NCI-H2171 treated with DMSO at 0.1 percent for 48 hours (cell line): ENCODE data around the gene C1QTNF2.

Experiments used
- DNase-seq: peaks from one replicate; lab custom pipeline; 2025; lab: John Stamatoyannopoulos, UW

Gene C1QTNF2

DNA sequence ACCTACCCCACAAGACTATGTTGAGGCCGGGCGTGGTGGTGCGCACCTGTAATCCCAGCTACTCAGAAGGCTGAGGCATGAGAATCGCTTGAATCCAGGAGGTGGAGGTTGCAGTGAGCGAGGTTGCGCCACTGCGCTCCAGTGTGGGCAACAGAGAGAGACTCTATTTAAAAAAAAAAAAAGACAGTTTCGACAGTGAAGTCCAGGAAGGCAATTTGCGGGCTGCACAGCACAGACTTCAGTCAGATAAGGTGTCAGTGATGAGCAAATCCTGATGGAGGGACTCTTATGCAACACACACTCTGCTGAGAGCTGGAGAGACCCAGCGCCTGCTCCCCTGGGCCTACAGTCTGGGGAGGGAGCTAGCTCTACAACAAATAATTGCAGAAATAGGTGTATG lies 72.2 kb downstream of the C1QTNF2 start:
- peak; percentile 59 for DNase-seq

DNA sequence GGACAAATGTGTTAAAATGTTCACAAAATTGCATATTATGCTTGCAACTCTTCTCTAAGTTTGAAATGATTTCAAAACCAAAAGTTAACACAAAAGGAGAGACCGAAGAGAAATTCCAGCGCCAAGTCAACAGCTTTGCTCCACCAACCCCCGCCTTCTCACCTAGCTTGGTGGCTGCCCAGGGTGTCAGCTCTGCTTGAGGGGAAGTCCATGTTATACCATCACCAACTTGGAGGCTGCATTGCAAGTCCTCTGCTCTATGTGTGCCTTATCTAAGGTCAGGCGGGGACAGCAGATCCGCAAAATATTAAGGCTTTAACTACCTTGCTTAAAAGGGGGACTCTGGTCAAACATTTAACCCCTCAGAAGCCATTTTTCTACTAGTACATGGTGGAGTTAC lies 72.7 kb downstream of the C1QTNF2 start:
- no peak for DNase-seq
